Endothelial cell of umbilical vein (primary cell): ENCODE data around the gene PWWP2A. TPM values are rescaled to one million over a fixed set of nuclear protein-coding genes. Genes with fewer than 3 reads are reported as not detected.

Experiments
- BruUV-seq: library from RNA; stranded (reverse); fragments of 400-500 nt; replicated peaks from 2 replicates; lab custom pipeline; 2021; lab: Mats Ljungman, UMichigan
- CTCF ChIA-PET: fragments of 300-600, 350-600 bp; sonication (Branson Sonifier 250); formaldehyde crosslinking; loops from one replicate; lab custom pipeline; 2021; ENCODE audit warnings: antibody characterized with exemption, inconsistent platforms; lab: Charles Lee
- POLR2A ChIA-PET: fragments of 300-600, 350-600 bp; sonication (Branson Sonifier 250); formaldehyde crosslinking; loops from one replicate; lab custom pipeline; 2021; ENCODE audit warnings: antibody characterized with exemption, inconsistent platforms; lab: Charles Lee
- DNase-seq: peaks from one replicate; pipeline ENCODE4 v3.0.0-alpha.2; 2011; ENCODE audit warnings: low read depth, low spot score
- FAIRE-seq: peaks from 2 replicates; lab custom pipeline; 2011; peaks lifted over from hg19 to GRCh38; lab: Jason Lieb, UNC
- H2AFZ ChIP-seq: 2 replicates; pipeline ENCODE4 v1.6.0; 2012; ENCODE audit warnings: low read depth, low read length, control low read depth, inconsistent platforms
- H3K27ac ChIP-seq: 2 replicates; pipeline ENCODE4 v1.5.1; 2011; ENCODE audit warnings: low read depth, mild to moderate bottlenecking, control low read depth, low read length, moderate library complexity; ENCODE audit not compliant: insufficient read depth
- H3K27me3 ChIP-seq, 2 experiments: 2 replicates each; pipeline versions ENCODE4 v1.6.0 to v1.6.1; 2011; ENCODE audit warnings: low read length in 2 of 2, mixed read lengths in 1 of 2; ENCODE audit not compliant: control insufficient read depth in 2 of 2, insufficient read depth in 2 of 2
- H3K36me3 ChIP-seq, 2 experiments: 2 replicates in 1 of 2; 3 replicates in 1 of 2; pipeline ENCODE4 v1.5.1; 2011; ENCODE audit warnings: low read length in 2 of 2, mild to moderate bottlenecking in 1 of 2, moderate library complexity in 1 of 2; ENCODE audit not compliant: control insufficient read depth in 2 of 2, insufficient read depth in 2 of 2; ENCODE audit errors: extremely low read depth in 1 of 2
- H3K4me1 ChIP-seq: 3 replicates; pipeline ENCODE4 v1.5.1; 2011; ENCODE audit warnings: mild to moderate bottlenecking, low read length; ENCODE audit not compliant: control insufficient read depth, insufficient read depth; ENCODE audit errors: extremely low read depth
- H3K4me2 ChIP-seq: 2 replicates; pipeline ENCODE4 v1.6.1; 2011; ENCODE audit warnings: low read length, control low read depth, mixed read lengths; ENCODE audit not compliant: insufficient read depth
- H3K4me3 ChIP-seq, 3 experiments: fragments of 200-600 bp in 1 of 3; sonication (generic), shearing (Covaris generic) in 1 of 3; replicated peaks in 1 of 3; 2 replicates each; pipeline ENCODE4 v1.5.1; 2011 to 2016; ENCODE audit warnings: control low read depth in 3 of 3, low read length in 3 of 3, mild to moderate bottlenecking in 2 of 3, inconsistent platforms in 1 of 3, low read depth in 1 of 3, moderate library complexity in 1 of 3; ENCODE audit not compliant: insufficient read depth in 1 of 3
- H3K79me2 ChIP-seq: 2 replicates; pipeline ENCODE4 v1.6.0; 2012; ENCODE audit warnings: low read length, inconsistent platforms; ENCODE audit not compliant: control insufficient read depth, insufficient read depth
- H3K9ac ChIP-seq: replicated peaks from 2 replicates; pipeline ENCODE3; 2011; ENCODE audit warnings: low read length, control low read depth; ENCODE audit not compliant: insufficient read depth; ENCODE audit errors: extremely low read depth
- H3K9me1 ChIP-seq: replicated peaks from 3 replicates; pipeline ENCODE4 v1.6.0; 2011; ENCODE audit warnings: mild to moderate bottlenecking, low read length; ENCODE audit not compliant: control insufficient read depth, insufficient read depth; ENCODE audit errors: extremely low read depth
- H3K9me3 ChIP-seq: replicated peaks from 2 replicates; pipeline ENCODE4 v1.5.1; 2012; ENCODE audit warnings: low read length, inconsistent platforms; ENCODE audit not compliant: control insufficient read depth, insufficient read depth
- H4K20me1 ChIP-seq: replicated peaks from 2 replicates; pipeline ENCODE3; 2011; ENCODE audit warnings: mild to moderate bottlenecking, low read length; ENCODE audit not compliant: control insufficient read depth, insufficient read depth; ENCODE audit errors: extremely low read depth
- CTCF ChIP-seq, 2 donors: IDR thresholded peaks; 1 replicate in 1 of 2; 2 replicates in 1 of 2; pipeline ENCODE4 v1.5.1; 2011; ENCODE audit warnings: low read length in 2 of 2, mild to moderate bottlenecking in 2 of 2, moderate library complexity in 2 of 2, control low read depth in 1 of 2, inconsistent platforms in 1 of 2, low read depth in 1 of 2; ENCODE audit not compliant: insufficient read depth in 1 of 2; ENCODE audit errors: extremely low read depth in 1 of 2
- EZH2 ChIP-seq: IDR thresholded peaks from 2 replicates; pipeline ENCODE4 v1.6.1; 2012; ENCODE audit warnings: borderline replicate concordance, low read depth, mild to moderate bottlenecking, moderate library complexity, low read length, inconsistent platforms; ENCODE audit not compliant: severe bottlenecking
- FOS ChIP-seq: IDR thresholded peaks from 2 replicates; pipeline ENCODE4 v1.6.1; 2011; ENCODE audit warnings: mild to moderate bottlenecking, low read length, moderate library complexity, borderline replicate concordance; ENCODE audit not compliant: insufficient read depth
- GATA2 ChIP-seq: IDR thresholded peaks from 2 replicates; pipeline ENCODE4 v1.7.0; 2011; ENCODE audit warnings: low read depth, mild to moderate bottlenecking, moderate library complexity, mixed read lengths, low read length; ENCODE audit not compliant: insufficient read length, insufficient read depth
- JUN ChIP-seq: IDR thresholded peaks from 2 replicates; pipeline ENCODE4 v1.6.1; 2011; ENCODE audit warnings: borderline replicate concordance, low read depth; ENCODE audit not compliant: insufficient read length, insufficient read depth
- MAX ChIP-seq: IDR thresholded peaks from 2 replicates; pipeline ENCODE4 v1.6.1; 2011; ENCODE audit not compliant: insufficient read depth, insufficient read length
- MYC ChIP-seq: IDR thresholded peaks from one replicate; pipeline ENCODE4 v1.6.1; 2011; ENCODE audit warnings: mild to moderate bottlenecking, low read depth, low read length
- POLR2A ChIP-seq: IDR thresholded peaks from 2 replicates; pipeline ENCODE4 v1.6.1; 2012; ENCODE audit warnings: low read depth, mild to moderate bottlenecking, control low read depth, low read length
- POLR2AphosphoS5 ChIP-seq: IDR thresholded peaks from 2 replicates; pipeline ENCODE4 v1.6.1; 2012; ENCODE audit warnings: low read depth, mild to moderate bottlenecking, control low read depth, low read length, moderate library complexity; ENCODE audit not compliant: insufficient read depth
- dilution Hi-C: fragments of 300-500 bp; cut with MboI; formaldehyde crosslinking; loops from one replicate; pipeline ENCODE4 v1.15.0; 2019; ENCODE audit warnings: low sequenced_read_pairs; ENCODE audit not compliant: extremely low pct_ligation_motif_present
- intact Hi-C: fragments of 100-400 bp; cut with micrococcal nuclease; formaldehyde crosslinking; loops from one replicate; pipeline ENCODE4 v1.10.0; 2022
- polyA plus RNA-seq, 4 experiments: library from polyadenylated mRNA; depleted of rRNA in 3 of 4; stranded (reverse) in 3 of 4; unstranded in 1 of 4; fragments of >200 nt; gene quantifications; 2 replicates each; pipeline versions ENCODE4 v1.2.1 to v1.2.3, GENCODE V29; 2011 to 2012; ENCODE audit warnings: missing spikeins in 1 of 4
- total RNA-seq: library from RNA; stranded (reverse); gene quantifications from 2 replicates; pipeline ENCODE4 v1.2.3, GENCODE V29; 2021

The PWWP2A gene
- total and polyA plus RNA-seq, 2 donors (not counting 3 experiments of a cell fraction or from before 2014, with no cell fraction given), result 4.6 to 19.3 TPM

GRCh38 chr5:160092514-160092913, 26.7 kb downstream of the PWWP2A start:
- Histone ChIP-seq H4K20me1 (no peaks in the 10 kb centered on the region), H2AFZ (no peak overlapping the region), H3K4me3 (no peak overlapping the region), H3K36me3 (peaks cover 5 to 8% of the 10 kb centered on the region in 2 experiments), H3K27ac (no peak overlapping the region), H3K4me1 (peaks cover 17% of the 10 kb centered on the region), H3K9me1 (no peaks in the 10 kb centered on the region), H3K9me3 (no peaks in the 10 kb centered on the region), H3K9ac (no peak overlapping the region), H3K4me2 (no peak overlapping the region), H3K79me2 (peaks cover 12% of the 10 kb centered on the region), H3K27me3 (no peaks in the 10 kb centered on the region)
- DNase-seq (no peak), FAIRE-seq (no peak)
- intact Hi-C loops, result no loop called here
- ChIA-PET POLR2A (no interaction called here), CTCF (interaction anchor here (1.3 kb wide), 1 partner anchor 70 kb away, joined by 4 read pairs; no protein-coding TSS in a partner anchor)
- TF ChIP-seq POLR2A, result no peak
- no peak for TF ChIP-seq GATA2
- no peak for TF ChIP-seq JUN
- TF ChIP-seq EZH2, result no peak
- TF ChIP-seq CTCF (IDR thresholded peaks at IDR 0.05; ENCODE audit: extremely low read depth in 1 of 2, insufficient read depth in 1 of 2, low read depth in 1 of 2, low read length in 2 of 2), result no peak
- TF ChIP-seq MYC, result no peak
- no peak for TF ChIP-seq MAX
- no peak for TF ChIP-seq FOS
- no peak for TF ChIP-seq POLR2AphosphoS5
- dilution Hi-C loops, result no loop called here
- no TSS peak for BruUV-seq
